Natural killer cell (primary cell): ENCODE data around the gene ZBTB21. TPM values are rescaled to one million over a fixed set of nuclear protein-coding genes. Genes with fewer than 3 reads are reported as not detected.

Source experiments
- ATAC-seq, 3 donors: fragments of 150-1000 bp in 2 of 3; fragments of 200-7000 bp in 1 of 3; cut with Tn5 transposase; 1 replicate in 1 of 3; 2 replicates in 2 of 3; pipeline ENCODE4 v1.10.0; 2021; ENCODE audit warnings: mild to moderate bottlenecking in 2 of 3, moderate library complexity in 2 of 3
- DNase-seq, 2 donors: peaks; one replicate each; pipeline versions ENCODE4 v3.0.0 to v3.0.0-alpha.2; 2013 to 2021; ENCODE audit warnings: mixed read lengths in 1 of 2
- H3K27ac ChIP-seq: one replicate; pipeline ENCODE4 v1.5.1; 2013; ENCODE audit warnings: mild to moderate bottlenecking, low read length
- H3K27me3 ChIP-seq: one replicate; pipeline ENCODE4 v1.6.1; 2013; ENCODE audit warnings: low read length; ENCODE audit not compliant: control insufficient read depth, insufficient read depth
- H3K36me3 ChIP-seq: one replicate; pipeline ENCODE4 v1.6.1; 2013; ENCODE audit warnings: low read length; ENCODE audit not compliant: control insufficient read depth, insufficient read depth
- H3K4me1 ChIP-seq: one replicate; pipeline ENCODE4 v1.6.1; 2013; ENCODE audit warnings: low read length; ENCODE audit not compliant: control insufficient read depth, insufficient read depth
- H3K4me3 ChIP-seq: one replicate; pipeline ENCODE4 v1.5.1; 2013; ENCODE audit warnings: low read length
- H3K9me3 ChIP-seq: one replicate; pipeline ENCODE4 v1.6.1; 2013; ENCODE audit warnings: low read length; ENCODE audit not compliant: control insufficient read depth, insufficient read depth
- H3K27ac Mint-ChIP-seq, 2 donors: one replicate each; pipeline ENCODE4 v1.8.0; 2022; ENCODE audit warnings: mild to moderate bottlenecking in 2 of 2, mixed read lengths in 2 of 2, moderate library complexity in 1 of 2
- H3K27me3 Mint-ChIP-seq, 2 donors: one replicate each; pipeline ENCODE4 v1.8.0; 2022; ENCODE audit warnings: low read depth in 2 of 2, mixed read lengths in 2 of 2
- H3K36me3 Mint-ChIP-seq: one replicate; pipeline ENCODE4 v1.8.0; 2022; ENCODE audit warnings: mixed read lengths
- H3K4me1 Mint-ChIP-seq, 2 donors: one replicate each; pipeline ENCODE4 v1.8.0; 2022; ENCODE audit warnings: mixed read lengths in 2 of 2
- H3K4me3 Mint-ChIP-seq: one replicate; pipeline ENCODE4 v1.8.0; 2022; ENCODE audit warnings: mild to moderate bottlenecking, moderate library complexity, mixed read lengths
- H3K9me3 Mint-ChIP-seq, 2 donors: one replicate each; pipeline ENCODE4 v1.8.0; 2022; ENCODE audit warnings: mixed read lengths in 2 of 2
- WGBS: methylation state at CpG from one replicate; pipeline ENCODE4 v1.1.7; 2013; ENCODE audit warnings: missing lambda C conversion rate; ENCODE audit not compliant: insufficient coverage; 5-methylcytosine and 5-hydroxymethylcytosine counted together
- intact Hi-C: fragments of 100-400 bp; cut with micrococcal nuclease; formaldehyde crosslinking; loops from one replicate; pipeline ENCODE4 v1.14.2; 2022
- total RNA-seq, 4 donors: library from RNA; stranded (reverse); fragments of 120-200 nt in 1 of 4; gene quantifications; one replicate each; pipeline versions ENCODE4 v1.2.3 to v1.2.4, GENCODE V29; 2013 to 2022
- TF ChIP-seq, protein P1 (sequence below): fragments of 200-600 bp; IDR thresholded peaks from one replicate; pipeline ENCODE4 v1.8.0; 2022; ENCODE audit warnings: antibody characterized with exemption

Gene ZBTB21
- total RNA-seq, 3 donors from 2014 or later (not counting 1 experiment from before 2014, with no cell fraction given): 78.2 to 113 (median 100) TPM

DNA sequence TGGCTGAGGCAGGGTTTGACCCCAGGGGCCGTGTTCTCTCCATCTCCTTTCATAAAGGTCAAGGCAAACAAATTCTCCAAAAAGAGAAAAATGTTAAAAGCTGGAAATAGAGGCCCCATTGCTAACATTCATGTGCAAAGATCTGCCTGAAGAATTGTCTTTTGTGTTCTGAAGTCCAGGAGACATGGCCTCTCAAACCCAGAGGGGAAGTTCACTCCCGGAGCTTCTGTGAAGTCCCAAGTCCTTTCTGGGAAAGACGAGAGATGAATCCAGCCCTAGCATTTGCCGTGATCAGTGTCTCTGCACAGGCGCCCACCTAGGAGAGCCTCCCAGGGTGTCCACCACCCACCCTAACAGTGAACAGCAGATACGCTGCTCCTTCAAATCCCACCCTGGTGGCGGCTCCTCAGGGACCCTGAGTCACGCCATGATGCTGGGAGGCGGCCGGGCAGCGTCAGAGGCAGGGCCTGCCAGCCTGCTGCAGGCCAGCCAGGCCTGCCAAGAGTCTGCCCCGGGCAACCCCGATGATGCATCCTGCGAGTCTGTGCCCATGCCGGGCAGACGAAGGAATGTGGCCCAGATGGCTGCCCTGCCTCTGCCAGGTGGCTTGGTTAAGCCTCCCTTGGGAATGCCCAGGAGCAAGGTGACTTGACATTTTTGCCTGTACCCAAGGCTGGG lies 51.1 kb downstream of the ZBTB21 start:
- Mint-ChIP-seq H3K4me3 (no peak overlapping the region), H3K27me3 (peaks cover 20 to 29% of the 10 kb centered on the region in 2 donors), H3K4me1 (peaks cover 0 to 15% of the 10 kb centered on the region in 2 donors), H3K36me3 (no peaks in the 10 kb centered on the region), H3K27ac (no peak overlapping the region), H3K9me3 (no peaks in the 10 kb centered on the region)
- no peak overlapping the region for H3K27ac ChIP-seq
- H3K4me1 ChIP-seq: peaks cover 6% of the 10 kb centered on the region
- TF ChIP-seq, protein P1, sequence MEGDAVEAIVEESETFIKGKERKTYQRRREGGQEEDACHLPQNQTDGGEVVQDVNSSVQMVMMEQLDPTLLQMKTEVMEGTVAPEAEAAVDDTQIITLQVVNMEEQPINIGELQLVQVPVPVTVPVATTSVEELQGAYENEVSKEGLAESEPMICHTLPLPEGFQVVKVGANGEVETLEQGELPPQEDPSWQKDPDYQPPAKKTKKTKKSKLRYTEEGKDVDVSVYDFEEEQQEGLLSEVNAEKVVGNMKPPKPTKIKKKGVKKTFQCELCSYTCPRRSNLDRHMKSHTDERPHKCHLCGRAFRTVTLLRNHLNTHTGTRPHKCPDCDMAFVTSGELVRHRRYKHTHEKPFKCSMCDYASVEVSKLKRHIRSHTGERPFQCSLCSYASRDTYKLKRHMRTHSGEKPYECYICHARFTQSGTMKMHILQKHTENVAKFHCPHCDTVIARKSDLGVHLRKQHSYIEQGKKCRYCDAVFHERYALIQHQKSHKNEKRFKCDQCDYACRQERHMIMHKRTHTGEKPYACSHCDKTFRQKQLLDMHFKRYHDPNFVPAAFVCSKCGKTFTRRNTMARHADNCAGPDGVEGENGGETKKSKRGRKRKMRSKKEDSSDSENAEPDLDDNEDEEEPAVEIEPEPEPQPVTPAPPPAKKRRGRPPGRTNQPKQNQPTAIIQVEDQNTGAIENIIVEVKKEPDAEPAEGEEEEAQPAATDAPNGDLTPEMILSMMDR: no peak
- H3K36me3 ChIP-seq: no peaks in the 10 kb centered on the region
- peaks cover 6% of the 10 kb centered on the region for H3K27me3 ChIP-seq
- ATAC-seq (no peak), DNase-seq (no peak)
- no peak overlapping the region for H3K4me3 ChIP-seq
- WGBS: 91% methylated on average over 16 of the region's 16 CpGs
- no peaks in the 10 kb centered on the region for H3K9me3 ChIP-seq
- intact Hi-C loops: no loop called here

DNA sequence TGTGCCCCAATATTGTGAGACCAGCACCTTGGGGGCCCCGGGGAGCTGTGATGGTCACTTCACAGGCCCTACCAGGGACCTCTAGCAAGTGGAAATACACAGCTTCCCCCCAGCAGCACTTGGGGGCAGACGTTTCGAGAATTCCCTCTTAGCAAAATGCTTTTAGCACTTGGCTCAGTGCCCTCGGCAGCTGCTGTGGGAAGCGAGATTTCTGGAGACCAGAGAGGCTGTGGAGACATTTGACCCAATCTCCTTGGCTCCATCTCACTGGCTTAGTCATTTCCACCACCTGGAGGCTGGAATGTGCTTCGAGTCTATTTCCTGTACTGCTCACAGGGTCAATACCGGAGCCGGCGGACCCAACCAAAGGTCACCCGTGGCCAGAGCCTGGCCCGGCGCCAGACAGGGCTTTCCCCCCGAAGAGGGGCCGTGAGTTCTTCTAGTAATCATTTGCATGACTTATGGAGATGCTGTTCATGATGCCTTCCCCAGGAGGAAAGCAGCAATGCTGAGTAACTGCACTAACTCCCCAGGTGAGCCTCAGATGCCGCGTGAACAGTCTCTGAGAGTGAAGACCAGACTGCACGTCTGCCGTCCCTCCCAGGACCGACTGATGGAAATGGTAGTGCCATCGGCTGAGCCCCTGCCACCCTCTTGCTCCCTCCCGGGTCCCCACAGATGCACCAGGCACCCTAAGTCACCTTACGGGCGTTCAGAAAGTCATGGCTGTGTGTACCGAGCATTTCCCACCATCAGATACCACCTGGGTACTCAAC lies 52.0 kb downstream of the ZBTB21 start:
- Histone ChIP-seq H3K4me1 (peaks cover 7% of the 10 kb centered on the region), H3K27me3 (peaks cover 6% of the 10 kb centered on the region), H3K9me3 (no peaks in the 10 kb centered on the region), H3K4me3 (no peak overlapping the region), H3K36me3 (no peaks in the 10 kb centered on the region), H3K27ac (no peak overlapping the region)
- TF ChIP-seq, protein P1: no peak
- peaks cover 0 to 15% of the 10 kb centered on the region in 2 donors for H3K4me1 Mint-ChIP-seq
- H3K4me3 Mint-ChIP-seq: no peak overlapping the region
- ATAC-seq: no peak
- no peak overlapping the region for H3K27ac Mint-ChIP-seq
- no peak for DNase-seq
- WGBS: 79% methylated on average over 24 of the region's 24 CpGs
- intact Hi-C loops: no loop called here
- H3K27me3 Mint-ChIP-seq: peaks cover 20 to 29% of the 10 kb centered on the region in 2 donors
- H3K36me3 Mint-ChIP-seq: no peaks in the 10 kb centered on the region
- H3K9me3 Mint-ChIP-seq: no peaks in the 10 kb centered on the region

DNA sequence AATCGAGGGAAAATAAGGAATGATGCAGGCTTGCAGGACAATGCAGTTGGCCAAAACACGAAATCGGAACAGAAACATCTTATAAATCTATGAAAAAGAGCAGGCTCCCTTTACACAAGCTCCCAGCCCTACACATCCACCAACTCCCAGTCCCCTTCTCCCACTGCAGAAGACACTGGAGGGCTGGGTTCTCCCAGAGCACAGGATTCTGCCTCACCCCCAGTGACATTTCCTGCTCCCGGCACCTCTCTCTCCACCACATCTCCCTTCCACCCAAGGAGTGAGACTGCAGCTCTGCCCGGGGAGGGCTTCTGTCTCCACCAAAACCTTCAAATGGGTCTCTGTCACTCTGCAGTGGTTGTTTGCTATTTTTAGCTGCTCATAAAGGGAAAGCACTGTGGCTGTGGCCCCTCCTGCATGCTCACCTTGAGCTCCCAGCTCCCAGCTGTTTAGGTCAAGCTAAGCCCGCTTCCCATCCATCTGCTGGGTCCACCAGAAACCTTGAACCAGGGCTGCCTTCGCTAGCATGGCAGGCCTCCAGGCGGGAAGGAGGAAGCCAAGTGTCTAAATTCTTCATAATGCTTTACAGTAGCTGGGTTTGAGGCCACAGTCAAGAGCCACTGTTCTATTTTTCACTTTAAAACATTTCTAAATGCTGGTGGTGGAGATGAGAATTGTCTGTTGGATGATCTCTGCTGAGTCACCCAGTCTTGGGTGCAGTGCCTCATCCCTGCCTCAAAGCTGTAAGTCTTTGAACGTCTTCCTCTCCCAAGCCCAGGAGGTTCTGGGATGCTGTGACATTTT lies 53.0 kb downstream of the ZBTB21 start:
- no peak overlapping the region for H3K4me3 ChIP-seq
- DNase-seq: no peak
- no peak for ATAC-seq
- H3K27ac ChIP-seq: no peak overlapping the region
- peaks cover 18% of the 10 kb centered on the region for H3K4me1 ChIP-seq
- peaks cover 24 to 29% of the 10 kb centered on the region in 2 donors for H3K27me3 Mint-ChIP-seq
- no peaks in the 10 kb centered on the region for H3K9me3 Mint-ChIP-seq
- H3K36me3 ChIP-seq: no peaks in the 10 kb centered on the region
- no peaks in the 10 kb centered on the region for H3K9me3 ChIP-seq
- H3K4me3 Mint-ChIP-seq: no peak overlapping the region
- peaks cover 0 to 15% of the 10 kb centered on the region in 2 donors for H3K4me1 Mint-ChIP-seq
- WGBS: 56% methylated on average over 9 of the region's 9 CpGs
- TF ChIP-seq, protein P1: no peak
- no peaks in the 10 kb centered on the region for H3K36me3 Mint-ChIP-seq
- H3K27ac Mint-ChIP-seq: no peak overlapping the region
- intact Hi-C loops: no loop called here
- H3K27me3 ChIP-seq: peaks cover 8% of the 10 kb centered on the region
